IMR-90 (cell line): Measurements from ENCODE around the gene TATDN2. TPM values are rescaled to one million over a fixed set of nuclear protein-coding genes. Genes with fewer than 3 reads are reported as not detected.

ENCODE experiments used
- ATAC-seq: fragments of 200-7000 bp; cut with Tn5 transposase; 2 replicates; pipeline ENCODE4 v1.9.1; 2020; ENCODE audit warnings: low read depth, mild to moderate bottlenecking, moderate library complexity
- BruUV-seq: library from RNA; stranded (reverse); fragments of 400-500 nt; replicated peaks from 2 replicates; lab custom pipeline; 2021; lab: Mats Ljungman, UMichigan
- CTCF ChIA-PET: fragments of 300-600 bp; formaldehyde crosslinking; extraction: SDS; loops from one replicate; lab custom pipeline; 2021; ENCODE audit warnings: antibody characterized with exemption; lab: Yijun Ruan, JAX
- POLR2A ChIA-PET: fragments of 300-600 bp; sonication (Branson Sonifier 250); formaldehyde crosslinking; loops from one replicate; lab custom pipeline; 2022; ENCODE audit warnings: antibody characterized with exemption; ENCODE audit not compliant: unreplicated experiment; lab: Charles Lee
- DNase-seq: peaks from one replicate; pipeline ENCODE4 v3.0.0; 2013
- H2AFZ ChIP-seq: replicated peaks from 2 replicates; pipeline ENCODE3; 2013; ENCODE audit warnings: low read length, mild to moderate bottlenecking; ENCODE audit not compliant: poor library complexity
- H2AK5ac ChIP-seq: 2 replicates; pipeline ENCODE4 v1.6.1; 2013; ENCODE audit warnings: low read depth, low read length, inconsistent platforms
- H2AK9ac ChIP-seq: replicated peaks from 2 replicates; pipeline ENCODE3; 2013; ENCODE audit warnings: mild to moderate bottlenecking, low read depth, low read length, moderate library complexity; ENCODE audit not compliant: poor library complexity
- H2BK120ac ChIP-seq: 2 replicates; pipeline ENCODE4 v1.6.1; 2013; ENCODE audit warnings: low read depth, low read length, inconsistent platforms
- H2BK15ac ChIP-seq: 3 replicates; pipeline ENCODE4 v1.6.1; 2013; ENCODE audit warnings: low read depth, low read length, inconsistent platforms
- H2BK20ac ChIP-seq: 2 replicates; pipeline ENCODE4 v1.6.1; 2013; ENCODE audit warnings: low read depth, mild to moderate bottlenecking, inconsistent platforms, low read length, moderate library complexity
- H2BK5ac ChIP-seq: 2 replicates; pipeline ENCODE4 v1.6.1; 2013; ENCODE audit warnings: mild to moderate bottlenecking, low read depth, low read length, inconsistent platforms; ENCODE audit not compliant: poor library complexity, severe bottlenecking
- H3K14ac ChIP-seq: replicated peaks from 2 replicates; pipeline ENCODE4 v1.6.1; 2013; ENCODE audit warnings: low read depth, low read length, inconsistent platforms
- H3K18ac ChIP-seq: 2 replicates; pipeline ENCODE4 v1.6.1; 2013; ENCODE audit warnings: low read depth, low read length, control low read depth
- H3K23ac ChIP-seq: 2 replicates; pipeline ENCODE4 v1.6.1; 2013; ENCODE audit warnings: low read depth, low read length, inconsistent platforms
- H3K27ac ChIP-seq: 2 replicates; pipeline ENCODE4 v1.5.1; 2013; ENCODE audit warnings: mild to moderate bottlenecking, control low read depth, low read length; ENCODE audit not compliant: insufficient read depth
- H3K27me3 ChIP-seq: 2 replicates; pipeline ENCODE4 v1.6.1; 2013; ENCODE audit warnings: low read length; ENCODE audit not compliant: control insufficient read depth, insufficient read depth
- H3K36me3 ChIP-seq: 2 replicates; pipeline ENCODE4 v1.6.1; 2013; ENCODE audit warnings: low read length, mixed read lengths; ENCODE audit not compliant: control insufficient read depth, insufficient read depth
- H3K4ac ChIP-seq: 2 replicates; pipeline ENCODE4 v1.6.1; 2013; ENCODE audit warnings: low read depth, low read length, inconsistent platforms
- H3K4me1 ChIP-seq: 2 replicates; pipeline ENCODE4 v1.6.1; 2013; ENCODE audit warnings: low read length, mixed read lengths; ENCODE audit not compliant: control insufficient read depth, insufficient read depth
- H3K4me2 ChIP-seq: 2 replicates; pipeline ENCODE4 v1.6.1; 2013; ENCODE audit warnings: low read depth, mild to moderate bottlenecking, control low read depth, low read length, moderate library complexity
- H3K4me3 ChIP-seq: 2 replicates; pipeline ENCODE4 v1.5.1; 2013; ENCODE audit warnings: low read depth, mild to moderate bottlenecking, control low read depth, low read length, moderate library complexity; ENCODE audit not compliant: insufficient read depth
- H3K56ac ChIP-seq: 2 replicates; pipeline ENCODE4 v1.6.1; 2013; ENCODE audit warnings: low read length, inconsistent platforms; ENCODE audit not compliant: insufficient read depth; ENCODE audit errors: extremely low read depth
- H3K79me1 ChIP-seq, 2 experiments: 2 replicates each; pipeline ENCODE4 v1.6.1; 2013; ENCODE audit warnings: low read length in 2 of 2, inconsistent platforms in 1 of 2, low read depth in 1 of 2
- H3K9ac ChIP-seq: 2 replicates; pipeline ENCODE4 v1.6.1; 2013; ENCODE audit warnings: low read depth, low read length, control low read depth
- H3K9me1 ChIP-seq: 2 replicates; pipeline ENCODE4 v1.6.1; 2013; ENCODE audit warnings: low read length, inconsistent platforms; ENCODE audit not compliant: insufficient read depth
- H3K9me3 ChIP-seq: 2 replicates; pipeline ENCODE4 v1.6.1; 2013; ENCODE audit warnings: low read length; ENCODE audit not compliant: control insufficient read depth, insufficient read depth
- H4K20me1 ChIP-seq: 2 replicates; pipeline ENCODE4 v1.6.1; 2013; ENCODE audit warnings: low read length, inconsistent platforms; ENCODE audit not compliant: insufficient read depth
- H4K5ac ChIP-seq: 2 replicates; pipeline ENCODE4 v1.6.1; 2013; ENCODE audit warnings: mild to moderate bottlenecking, low read depth, low read length, control low read depth
- H4K8ac ChIP-seq, 2 experiments: 2 replicates each; pipeline ENCODE4 v1.6.1; 2013; ENCODE audit warnings: low read depth in 2 of 2, low read length in 2 of 2, control low read depth in 1 of 2, inconsistent platforms in 1 of 2
- H4K91ac ChIP-seq: 2 replicates; pipeline ENCODE4 v1.6.1; 2013; ENCODE audit warnings: low read depth, low read length, inconsistent platforms; ENCODE audit not compliant: insufficient read depth
- BHLHE40 ChIP-seq: fragments of 150-350 bp; IDR thresholded peaks from 2 replicates; pipeline ENCODE4 v1.6.1; 2016; ENCODE audit warnings: mild to moderate bottlenecking, low read depth, low read length
- CEBPB ChIP-seq: IDR thresholded peaks from 2 replicates; pipeline ENCODE4 v1.6.1; 2012; ENCODE audit warnings: low read depth, low read length, improper control_type of control experiment
- CHD1 ChIP-seq: IDR thresholded peaks from 2 replicates; pipeline ENCODE4 v1.6.1; 2012; ENCODE audit warnings: low read depth, low read length, improper control_type of control experiment
- CTCF ChIP-seq: conservative IDR thresholded peaks from 2 replicates; pipeline ENCODE4 v1.5.1; 2012; ENCODE audit warnings: mild to moderate bottlenecking, low read depth, low read length, improper control_type of control experiment
- ELK1 ChIP-seq: fragments of 150-350 bp; IDR thresholded peaks from 2 replicates; pipeline ENCODE4 v1.6.1; 2016; ENCODE audit warnings: low read depth, mild to moderate bottlenecking, low read length, moderate library complexity, borderline replicate concordance
- FOS ChIP-seq: fragments of 150-350 bp; IDR thresholded peaks from 2 replicates; pipeline ENCODE4 v1.6.1; 2016; ENCODE audit warnings: low read depth, low read length
- MAFK ChIP-seq: IDR thresholded peaks from 2 replicates; pipeline ENCODE4 v1.6.1; 2012; ENCODE audit warnings: low read depth, low read length, improper control_type of control experiment
- MAZ ChIP-seq: IDR thresholded peaks from 2 replicates; pipeline ENCODE4 v1.6.1; 2012; ENCODE audit warnings: low read depth, mild to moderate bottlenecking, low read length, improper control_type of control experiment, moderate library complexity, borderline replicate concordance
- MXI1 ChIP-seq: IDR thresholded peaks from 2 replicates; pipeline ENCODE4 v1.6.1; 2012; ENCODE audit warnings: low read depth, mild to moderate bottlenecking, low read length, moderate library complexity, borderline replicate concordance
- NFE2L2 ChIP-seq: fragments of 150-350 bp; IDR thresholded peaks from 2 replicates; pipeline ENCODE4 v1.6.1; 2016; ENCODE audit warnings: low read depth, mild to moderate bottlenecking, low read length
- POLR2A ChIP-seq: IDR thresholded peaks from 2 replicates; pipeline ENCODE4 v1.6.1; 2012; ENCODE audit warnings: mild to moderate bottlenecking, low read depth, low read length
- RAD21 ChIP-seq: IDR thresholded peaks from 2 replicates; pipeline ENCODE4 v1.6.1; 2012; ENCODE audit warnings: low read length, improper control_type of control experiment
- RCOR1 ChIP-seq: IDR thresholded peaks from 2 replicates; pipeline ENCODE4 v1.6.1; 2012; ENCODE audit warnings: mild to moderate bottlenecking, low read length, improper control_type of control experiment; ENCODE audit not compliant: insufficient replicate concordance
- RFX5 ChIP-seq: IDR thresholded peaks from 2 replicates; pipeline ENCODE4 v1.8.0; 2012; ENCODE audit warnings: low read depth, mild to moderate bottlenecking, low read length, moderate library complexity
- SMC3 ChIP-seq: fragments of 150-350 bp; IDR thresholded peaks from 2 replicates; pipeline ENCODE4 v1.6.1; 2016; ENCODE audit warnings: low read depth, mild to moderate bottlenecking, antibody characterized with exemption, low read length, moderate library complexity
- USF2 ChIP-seq: fragments of 150-350 bp; IDR thresholded peaks from 2 replicates; pipeline ENCODE4 v1.6.1; 2017; ENCODE audit warnings: mild to moderate bottlenecking, antibody characterized with exemption, low read length, low read depth
- WGBS, 2 experiments: methylation state at CpG; one replicate each; pipeline versions ENCODE4 v1.1.5 to v1.1.7; 2013; ENCODE audit warnings: missing lambda C conversion rate in 2 of 2; ENCODE audit not compliant: insufficient read length in 1 of 2; ENCODE audit errors: extremely low coverage in 2 of 2; 5-methylcytosine and 5-hydroxymethylcytosine counted together
- dilution Hi-C: fragments of 300-500 bp; cut with HindIII; formaldehyde crosslinking; loops from one replicate; pipeline ENCODE4 v1.14.3; 2018; ENCODE audit warnings: low sequenced_read_pairs; ENCODE audit not compliant: unreplicated experiment
- in situ Hi-C: fragments of 300-500 bp; cut with MboI; formaldehyde crosslinking; loops from 3 replicates; pipeline ENCODE4 v1.14.3; 2019; ENCODE audit warnings: low sequenced_read_pairs, inconsistent platforms, mixed read lengths
- intact Hi-C: fragments of 100-400 bp; cut with micrococcal nuclease; formaldehyde crosslinking; loops from 2 replicates; pipeline ENCODE4 v1.10.0; 2022
- polyA plus RNA-seq, 3 experiments: library from polyadenylated mRNA; depleted of rRNA; stranded (reverse); fragments of >200 nt; gene quantifications; 2 replicates each; pipeline ENCODE4 v1.2.3, GENCODE V29; 2012; ENCODE audit warnings: low replicate concordance in 1 of 3
- total RNA-seq: library from RNA; depleted of rRNA; stranded (reverse); fragments of >200 nt; gene quantifications from 2 replicates; pipeline ENCODE4 v1.2.3, GENCODE V29; 2012

Gene TATDN2
- total and polyA plus RNA-seq, 2 of the 4 experiments (the other 2 are of a cell fraction): 9.0 to 18.8 TPM

- Histone ChIP-seq H2BK15ac (no peak overlapping the region), H3K9me3 (no peaks in the 10 kb centered on the region), H2AFZ (no peak overlapping the region), H3K4me2 (no peak overlapping the region), H3K9me1 (peaks cover 8% of the 10 kb centered on the region; the same call in 1 of the 2 replicates), H2BK5ac (no peak overlapping the region), H3K4ac (no peak overlapping the region), H2BK120ac (no peak overlapping the region), H4K5ac (no peak overlapping the region), H3K27ac (no peak overlapping the region), H3K23ac (no peak overlapping the region), H3K4me1 (no peaks in the 10 kb centered on the region), H3K79me1 (peaks cover 17 to 43% of the 10 kb centered on the region in 2 experiments), H3K56ac (no peak overlapping the region), H4K8ac (no peak overlapping the region), H3K27me3 (no peaks in the 10 kb centered on the region), H3K9ac (no peak overlapping the region), H3K36me3 (peaks cover 77% of the 10 kb centered on the region), H4K20me1 (peaks cover 32% of the 10 kb centered on the region), H4K91ac (no peak overlapping the region), H2AK9ac (no peak overlapping the region), H3K18ac (no peak overlapping the region), H3K4me3 (no peak overlapping the region), H2AK5ac (no peak overlapping the region), H2BK20ac (no peak overlapping the region), H3K14ac (no peak overlapping the region)
- in situ Hi-C loops (no loop called here), dilution Hi-C loops (no loop called here), intact Hi-C loops (no loop called here)
- WGBS, 2 experiments: 100% methylated on average over 1 of the region's 8 CpGs; no CpG with 5 or more reads in 1 of the 2 experiments
- ChIA-PET CTCF (no interaction called here), POLR2A (no interaction called here)
- ATAC-seq (no peak), DNase-seq (no peak)
- BruUV-seq: no TSS peak
- no peak for TF ChIP-seq CHD1
- TF ChIP-seq CEBPB: no peak
- TF ChIP-seq RFX5: no peak
- TF ChIP-seq USF2: no peak
- no peak for TF ChIP-seq MXI1
- TF ChIP-seq POLR2A: no peak
- TF ChIP-seq FOS: no peak
- no peak for TF ChIP-seq NFE2L2
- no peak for TF ChIP-seq RCOR1
- TF ChIP-seq CTCF: no peak
- TF ChIP-seq BHLHE40: no peak
- no peak for TF ChIP-seq ELK1
- TF ChIP-seq MAFK: no peak
- TF ChIP-seq RAD21: no peak
- TF ChIP-seq MAZ: no peak
- no peak for TF ChIP-seq SMC3
Measured at GRCh38 chr3:10303785-10304184, 55.5 kb downstream of the TATDN2 start.
